Measurements from ENCODE around the gene C3orf33. TPM values are rescaled to one million over a fixed set of nuclear protein-coding genes. Genes with fewer than 3 reads are reported as not detected.

C3orf33 gene
- total RNA-seq, 8 experiments from 2014 or later: 3.7 to 8.8 (median 6.2) TPM

Other genes starting within 250 kb of the C3orf33 start
- gene PLCH1, start 61.2 kb downstream of the C3orf33 start, total RNA-seq: 10 to 100 TPM in 6 of 8 experiments, 1 to 10 TPM in 2; 3.7 to 32.9 (median 11.2) TPM
- gene SLC33A1, start 48.1 kb upstream of the C3orf33 start, total RNA-seq: 10 to 100 TPM; 11.9 to 63.1 (median 25.6) TPM
- gene GMPS, start 64.4 kb upstream of the C3orf33 start, total RNA-seq: 100 to 1,000 TPM in 1 of 8 experiments, 10 to 100 TPM in 7; 33.4 to 105 (median 48.1) TPM

Data from motor neuron (in vitro differentiated cells).